Hippocampal formation (tissue), 2 donors: Measurements from ENCODE around the gene TAF1.
"Not testable (repeated sequence)": the region's sequence is repeated elsewhere in the genome, so short reads cannot be mapped to it uniquely, and the experiment has no call there.

Experiments
- DNase-seq, 2 donors: peaks; one replicate each; lab custom pipeline; 2025; lab: John Stamatoyannopoulos, UW

Gene TAF1

DNA sequence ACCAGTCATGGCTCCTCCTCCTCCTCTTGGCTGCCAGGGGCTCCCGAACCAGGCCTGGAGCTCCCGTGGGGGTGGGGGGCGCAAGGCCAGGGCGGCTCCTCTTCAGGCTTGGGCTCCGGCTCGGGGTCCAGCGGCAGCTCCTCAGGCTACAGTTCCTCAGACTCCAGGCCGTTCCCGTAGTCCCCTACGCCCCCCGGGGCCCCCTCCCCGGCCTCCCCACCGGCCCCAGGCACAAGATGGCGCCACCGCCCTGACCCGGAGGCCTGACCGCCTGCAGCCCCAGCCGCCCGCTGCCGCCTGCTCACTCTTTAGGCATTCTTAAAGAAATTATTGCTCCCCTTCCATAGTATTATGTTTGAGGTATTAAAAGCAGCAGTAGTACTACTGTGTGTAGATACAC is 54.5 kb downstream of the TAF1 start:
- no peak for DNase-seq

DNA sequence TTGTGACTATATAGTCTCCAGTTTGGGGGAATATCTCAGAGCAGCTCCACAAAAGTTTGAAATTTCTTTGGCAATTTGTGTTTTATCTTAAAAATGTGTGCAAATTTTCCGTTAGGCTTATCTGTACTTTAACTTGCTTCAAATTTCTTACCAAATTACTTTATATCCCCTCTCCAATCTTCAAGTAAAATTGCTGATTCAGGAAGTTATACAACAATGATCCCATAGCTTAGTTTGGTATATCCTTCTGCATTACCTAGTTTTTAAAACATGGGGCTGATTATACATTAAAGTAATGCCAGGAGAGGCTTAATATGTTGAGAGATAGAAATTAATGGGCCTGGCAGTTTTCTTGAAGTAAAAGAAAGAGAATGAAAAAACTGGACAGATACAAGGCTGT is 66.6 kb downstream of the TAF1 start:
- DNase-seq: no peak

DNA sequence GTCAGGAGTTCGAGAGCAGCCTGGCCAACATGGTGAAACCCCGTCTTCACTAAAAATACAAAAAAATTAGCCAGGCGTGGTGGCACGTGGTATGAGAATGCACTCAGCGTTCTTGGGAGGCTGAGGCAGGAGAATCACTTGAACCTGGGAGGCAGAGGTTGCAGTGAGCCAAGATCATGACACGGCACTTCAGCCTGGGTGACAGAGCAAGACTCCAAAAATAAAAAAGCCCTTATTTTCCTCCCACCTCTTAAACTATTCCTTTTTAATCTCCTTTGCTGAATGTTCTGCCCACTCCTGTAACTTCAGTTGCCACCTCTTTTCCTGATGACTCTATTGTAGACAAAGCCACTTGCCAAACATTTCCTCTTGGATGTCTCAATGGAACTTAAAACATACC is 72.6 kb downstream of the TAF1 start:
- DNase-seq: no peak

DNA sequence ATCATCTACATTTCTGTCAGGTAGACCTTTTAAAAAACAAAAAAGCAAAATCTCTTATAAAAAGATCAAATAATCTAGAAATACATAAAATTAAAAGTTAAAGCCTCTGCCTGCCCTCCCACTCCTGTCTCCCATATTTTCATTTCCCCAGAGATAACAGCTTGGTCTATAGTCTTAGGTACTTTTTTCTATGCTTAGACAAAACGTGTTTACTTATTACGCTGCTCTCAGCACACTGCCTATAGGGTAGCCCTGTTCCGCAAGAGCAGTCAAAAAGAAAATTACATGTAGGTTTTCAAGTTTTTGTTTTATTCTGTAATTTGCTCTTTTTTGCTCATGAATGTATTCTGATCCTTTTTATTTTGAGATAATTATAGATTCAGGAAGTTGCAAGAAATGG is 73.3 kb downstream of the TAF1 start:
- DNase-seq: no peak

DNA sequence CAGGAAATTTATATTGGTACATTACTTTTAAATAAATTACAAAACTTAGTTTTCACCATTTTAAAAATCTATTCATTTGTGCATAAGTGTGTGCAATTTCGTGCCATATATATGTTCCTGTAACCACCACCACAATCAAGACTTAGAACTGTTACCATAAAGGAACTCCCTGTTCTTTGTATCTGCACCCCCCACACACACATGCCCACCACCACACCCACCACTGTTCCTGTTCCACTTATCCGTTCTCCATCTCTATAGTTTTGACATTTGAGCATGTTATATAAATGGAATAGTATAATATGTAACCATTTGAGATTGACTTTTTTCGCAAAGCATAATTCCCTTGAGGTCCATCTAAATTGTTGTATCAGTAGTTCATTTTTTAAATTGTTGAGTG is 73.7 kb downstream of the TAF1 start:
- no peak for DNase-seq

DNA sequence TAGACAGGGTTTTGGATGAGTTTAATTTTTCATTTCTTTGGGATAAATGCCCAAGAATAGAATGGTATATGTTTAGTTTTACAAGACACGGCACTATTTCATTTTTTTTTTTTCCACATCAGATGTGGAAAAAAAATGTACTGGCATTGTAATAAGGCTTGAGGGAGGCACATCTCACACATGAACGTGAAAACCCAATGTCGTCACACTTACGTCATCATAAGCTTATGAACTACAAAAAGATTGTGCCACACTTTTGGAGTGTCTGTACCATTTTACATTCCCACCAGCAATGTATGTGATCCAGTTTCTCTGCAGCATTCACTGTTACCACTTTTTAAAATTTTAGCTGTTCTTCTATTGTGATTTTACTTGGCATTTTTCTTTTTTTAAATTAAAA is 74.2 kb downstream of the TAF1 start:
- no peak for DNase-seq

DNA sequence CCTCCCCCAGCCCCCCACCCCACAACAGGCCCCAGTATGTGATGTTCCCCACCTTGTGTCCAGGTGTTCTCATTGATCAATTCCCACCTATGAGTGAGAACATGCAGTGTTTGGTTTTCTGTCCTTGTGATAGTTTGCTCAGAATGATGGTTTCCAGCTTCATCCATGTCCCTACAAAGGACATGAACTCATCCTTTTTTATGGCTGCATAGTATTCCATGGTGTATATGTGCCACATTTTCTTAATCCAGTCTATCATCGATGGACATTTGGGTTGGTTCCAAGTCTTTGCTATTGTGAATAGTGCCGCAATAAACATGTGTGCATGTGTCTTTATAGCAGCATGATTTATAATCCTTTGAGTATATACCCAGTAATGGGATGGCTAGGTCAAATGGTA is 75.7 kb downstream of the TAF1 start:
- not testable (repeated sequence) for DNase-seq

DNA sequence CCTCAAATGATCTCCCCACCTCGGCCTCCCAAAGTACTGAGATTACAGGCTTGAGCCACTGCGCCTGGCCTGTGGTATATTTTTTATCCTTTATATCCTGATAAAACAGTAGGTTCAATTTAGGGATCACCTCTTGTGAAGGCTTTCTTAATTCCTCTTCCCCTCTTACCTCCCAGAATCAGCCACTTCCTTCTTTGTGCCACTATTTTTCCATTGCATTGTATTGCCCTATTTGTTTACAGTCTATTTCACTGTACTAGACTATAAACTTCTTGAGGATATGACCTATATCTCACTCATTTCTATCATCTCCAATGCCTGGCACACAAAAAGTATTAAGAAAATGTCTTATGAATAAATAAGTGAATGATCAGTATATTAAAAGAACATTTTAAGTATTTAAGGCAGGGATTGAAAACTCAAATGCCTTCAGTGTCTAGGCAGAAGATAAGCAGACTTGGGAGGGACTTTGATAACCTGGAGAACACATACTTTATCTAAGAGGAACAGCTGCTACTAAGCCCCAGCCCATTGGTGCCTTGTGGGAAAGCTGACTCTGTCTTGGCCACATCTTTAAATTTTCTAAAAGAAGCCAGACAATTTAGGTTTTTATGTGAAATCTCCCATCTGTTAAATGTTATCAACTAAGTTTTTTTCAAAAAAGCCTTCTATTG is 84.4 kb downstream of the TAF1 start:
- no peak for DNase-seq

DNA sequence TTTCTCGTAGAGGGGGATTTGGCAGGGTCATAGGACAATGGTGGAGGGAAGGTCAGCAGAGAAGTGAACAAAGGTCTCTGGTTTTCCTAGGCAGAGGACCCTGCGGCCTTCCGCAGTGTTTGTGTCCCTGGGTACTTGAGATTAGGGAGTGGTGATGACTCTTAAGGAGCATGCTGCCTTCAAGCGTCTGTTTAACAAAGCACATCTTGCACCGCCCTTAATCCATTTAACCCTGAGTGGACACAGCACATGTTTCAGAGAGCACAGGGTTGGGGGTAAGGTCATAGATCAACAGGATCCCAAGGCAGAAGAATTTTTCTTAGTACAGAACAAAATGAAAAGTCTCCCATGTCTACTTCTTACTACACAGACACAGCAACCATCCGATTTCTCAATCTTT is 85.4 kb downstream of the TAF1 start:
- not testable (repeated sequence) for DNase-seq

DNA sequence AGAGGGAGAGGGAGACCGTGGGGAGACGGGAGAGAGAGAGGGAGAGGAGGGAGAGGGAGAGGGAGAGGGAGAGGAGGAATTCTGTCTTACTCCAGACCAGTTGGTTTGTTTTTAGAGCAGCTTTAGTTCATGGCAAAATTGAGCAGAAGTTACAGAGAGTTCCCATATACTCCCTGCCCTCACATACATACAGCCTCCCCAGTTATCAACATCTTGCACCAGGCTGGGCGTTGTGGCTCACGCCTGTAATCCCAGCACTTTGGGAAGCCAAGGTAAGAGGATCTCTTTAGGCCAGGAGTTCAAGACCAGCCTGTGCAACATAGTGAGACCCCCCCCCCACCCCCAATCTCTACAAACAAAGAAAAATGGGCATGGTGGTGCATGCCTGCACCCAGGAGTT is 86.9 kb downstream of the TAF1 start:
- no peak for DNase-seq

DNA sequence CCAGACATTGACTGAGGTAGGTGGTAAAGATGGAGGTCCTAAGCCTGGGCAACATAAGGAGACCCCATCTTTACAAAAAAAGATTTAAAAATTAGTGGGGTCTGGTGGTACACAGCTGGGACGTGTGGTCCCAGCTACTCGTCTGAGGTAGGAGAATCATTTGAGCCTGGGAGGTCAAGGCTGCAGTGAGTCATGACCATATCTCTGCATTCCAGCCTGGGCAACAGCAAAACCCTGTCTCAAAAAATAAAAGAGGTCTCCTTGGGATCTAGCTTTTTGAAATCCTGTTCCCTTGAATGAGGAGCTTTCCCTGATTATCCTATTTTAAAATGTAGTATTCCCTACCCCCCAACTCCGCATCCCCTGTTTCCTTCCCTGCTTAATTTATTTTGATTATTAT is 88.1 kb downstream of the TAF1 start:
- DNase-seq: no peak

DNA sequence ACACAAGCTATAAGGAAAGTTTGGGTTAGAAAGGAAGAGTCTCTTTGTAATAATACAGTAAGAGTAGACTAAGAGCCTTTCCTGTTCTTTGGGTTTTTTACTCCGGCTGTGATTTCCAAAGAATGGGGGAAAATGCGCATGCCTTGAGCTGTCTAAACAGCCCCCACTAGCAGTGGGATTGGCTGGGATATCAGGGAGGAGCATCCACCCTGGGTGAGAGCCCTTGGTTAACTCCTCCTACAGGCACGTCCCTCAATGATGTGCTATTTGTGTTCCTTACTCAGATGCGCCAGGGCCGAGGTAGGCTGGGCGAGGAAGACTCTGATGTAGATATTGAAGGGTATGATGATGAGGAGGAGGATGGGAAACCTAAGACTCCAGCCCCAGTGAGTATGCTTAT is 92.7 kb downstream of the TAF1 start:
- no peak for DNase-seq

DNA sequence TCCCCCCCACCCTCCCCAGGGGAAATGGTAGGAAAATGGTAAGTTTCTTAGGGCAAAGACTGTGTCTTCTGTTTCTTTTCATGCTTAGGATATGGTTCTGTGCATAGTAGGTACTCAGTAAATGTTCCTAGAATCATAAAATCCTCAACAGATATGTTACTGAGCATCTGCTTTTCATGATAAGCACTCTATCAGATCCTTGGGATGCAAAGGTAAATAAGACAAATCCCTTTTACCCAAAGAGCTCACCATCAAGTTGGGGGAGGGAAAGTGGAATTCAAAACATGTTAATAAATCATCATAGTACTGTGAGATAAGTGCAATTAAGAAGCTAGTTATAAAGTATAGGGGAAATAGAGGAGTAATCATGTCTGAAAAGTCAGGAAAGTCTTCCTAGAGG is 98.8 kb downstream of the TAF1 start:
- no peak for DNase-seq

DNA sequence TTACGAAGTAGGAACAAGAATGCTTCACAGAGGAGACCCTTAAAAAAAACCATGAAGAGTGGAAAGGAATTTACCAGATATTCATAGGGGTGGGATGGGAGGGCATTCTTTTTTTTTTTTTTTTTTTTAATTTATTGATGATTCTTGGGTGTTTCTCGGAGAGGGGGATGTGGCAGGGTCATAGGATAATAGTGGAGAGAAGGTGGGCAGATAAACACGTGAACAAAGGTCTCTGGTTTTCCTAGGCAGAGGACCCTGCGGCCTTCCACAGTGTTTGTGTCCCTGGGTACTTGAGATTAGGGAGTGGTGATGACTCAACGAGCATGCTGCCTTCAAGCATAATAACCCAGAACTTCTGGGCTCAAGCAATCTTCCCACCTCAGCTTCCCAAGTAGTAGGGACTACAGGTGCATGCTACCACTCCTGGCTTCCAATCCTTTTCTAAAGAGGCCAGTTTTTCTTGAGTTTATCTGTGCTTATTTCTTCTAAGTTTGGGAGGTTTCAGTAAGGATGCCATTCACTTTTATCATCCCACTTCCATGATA is 100.9 kb downstream of the TAF1 start:
- no peak for DNase-seq

DNA sequence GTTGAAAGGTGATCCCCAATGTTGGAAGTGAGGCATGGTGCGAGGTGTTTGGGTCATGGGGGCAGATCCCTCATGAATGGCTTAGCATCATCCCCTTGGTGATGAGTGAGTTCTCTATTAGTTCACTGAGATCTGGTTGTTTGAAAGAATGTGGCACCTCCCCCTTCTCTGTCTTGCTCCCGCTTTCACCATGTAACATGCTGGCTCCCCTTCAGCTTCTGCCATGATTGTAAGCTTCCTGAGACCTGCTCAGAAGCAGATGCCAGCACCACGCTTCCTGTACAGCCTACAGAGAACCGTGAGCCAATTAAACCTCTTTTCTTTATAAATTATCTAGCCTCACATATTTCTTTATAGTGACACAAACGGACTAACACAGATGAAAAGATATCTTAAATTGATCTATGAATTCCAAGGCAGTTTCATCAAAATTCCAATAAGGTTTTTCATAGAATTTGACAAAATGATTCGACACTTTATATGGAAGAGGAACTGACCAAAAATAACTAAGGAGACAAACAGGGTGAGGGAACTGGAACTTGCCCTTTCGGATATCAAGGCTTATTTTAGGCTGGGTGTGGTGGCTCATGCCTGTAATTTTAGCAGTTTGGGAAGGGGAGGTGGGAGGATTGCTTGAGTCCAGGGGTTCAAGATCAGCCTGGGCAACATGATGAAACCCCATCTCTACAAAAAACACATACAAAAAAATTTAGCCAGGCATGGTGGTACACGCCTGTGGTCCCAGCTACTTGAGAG is 109.8 kb downstream of the TAF1 start:
- no peak for DNase-seq

DNA sequence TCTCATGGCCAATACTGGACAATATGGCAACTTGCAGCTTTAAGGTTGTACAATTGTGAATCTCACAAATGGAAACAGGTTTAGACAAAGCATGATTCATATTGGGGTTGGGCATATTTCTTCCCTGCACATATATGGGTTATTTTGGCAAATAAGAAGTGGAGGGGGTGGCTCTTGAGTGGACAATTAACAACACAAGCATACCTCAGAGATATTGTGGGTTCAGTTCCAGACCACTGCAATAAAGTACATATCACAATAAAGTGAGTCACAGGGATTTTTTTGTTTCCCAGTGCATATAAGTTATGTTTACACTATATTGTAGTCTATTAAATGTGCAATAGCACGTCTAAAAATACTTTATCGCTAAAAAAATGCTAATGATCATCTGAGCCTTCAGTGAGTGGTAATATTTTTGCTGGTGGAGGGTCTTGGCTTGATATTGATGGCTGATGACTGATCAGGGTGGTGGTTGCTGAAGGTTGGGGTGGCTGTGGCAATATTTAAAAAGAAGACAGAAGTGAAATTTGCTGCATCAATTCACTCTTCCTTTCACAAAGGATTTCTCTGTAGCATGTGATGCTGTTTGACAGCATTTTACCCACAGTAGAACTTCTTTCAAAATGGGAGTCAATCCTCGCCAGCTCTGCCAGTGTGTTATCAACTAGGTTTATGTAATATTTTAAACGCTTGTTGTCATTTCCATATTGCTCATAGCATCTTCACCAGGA is 116.2 kb downstream of the TAF1 start:
- DNase-seq: no peak

DNA sequence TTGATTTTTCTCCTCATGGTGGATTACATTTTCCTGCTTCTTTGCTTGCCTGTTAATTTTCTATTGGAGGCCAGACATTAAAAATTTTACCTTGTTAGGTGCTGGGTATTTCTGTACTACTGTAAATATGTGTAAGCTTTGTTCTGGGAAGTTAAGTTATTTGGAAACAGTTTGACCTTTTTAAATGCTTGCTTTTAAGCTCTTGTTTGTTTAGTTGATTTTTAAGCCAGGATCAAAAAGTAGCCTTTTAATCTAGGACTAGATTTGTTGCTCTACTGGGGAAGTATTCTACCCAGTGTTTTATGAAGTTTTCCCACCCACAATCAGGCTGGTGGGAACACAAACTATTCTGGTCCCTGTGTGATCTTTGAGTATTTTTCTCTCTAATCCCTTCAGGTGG is 121.7 kb downstream of the TAF1 start:
- DNase-seq: no peak

DNA sequence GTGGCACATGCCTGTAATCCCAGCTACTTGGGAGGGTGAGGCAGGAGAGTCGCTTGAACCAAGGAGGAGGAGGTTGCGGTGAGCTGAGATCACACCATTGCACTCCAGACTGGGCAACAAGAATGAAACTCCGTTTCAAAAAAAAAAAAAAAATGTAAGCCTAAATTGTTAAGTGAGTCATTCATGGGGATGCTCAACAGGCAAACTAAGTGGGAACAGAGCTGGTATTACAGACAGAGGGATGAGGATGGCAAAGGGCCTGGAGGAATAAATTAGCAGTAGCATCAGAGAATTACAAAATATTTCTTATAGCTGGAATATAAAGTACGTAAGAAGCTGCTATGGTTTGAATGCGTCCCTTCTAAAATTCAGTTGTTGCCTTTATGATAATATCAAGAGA is 123.4 kb downstream of the TAF1 start:
- no peak for DNase-seq

DNA sequence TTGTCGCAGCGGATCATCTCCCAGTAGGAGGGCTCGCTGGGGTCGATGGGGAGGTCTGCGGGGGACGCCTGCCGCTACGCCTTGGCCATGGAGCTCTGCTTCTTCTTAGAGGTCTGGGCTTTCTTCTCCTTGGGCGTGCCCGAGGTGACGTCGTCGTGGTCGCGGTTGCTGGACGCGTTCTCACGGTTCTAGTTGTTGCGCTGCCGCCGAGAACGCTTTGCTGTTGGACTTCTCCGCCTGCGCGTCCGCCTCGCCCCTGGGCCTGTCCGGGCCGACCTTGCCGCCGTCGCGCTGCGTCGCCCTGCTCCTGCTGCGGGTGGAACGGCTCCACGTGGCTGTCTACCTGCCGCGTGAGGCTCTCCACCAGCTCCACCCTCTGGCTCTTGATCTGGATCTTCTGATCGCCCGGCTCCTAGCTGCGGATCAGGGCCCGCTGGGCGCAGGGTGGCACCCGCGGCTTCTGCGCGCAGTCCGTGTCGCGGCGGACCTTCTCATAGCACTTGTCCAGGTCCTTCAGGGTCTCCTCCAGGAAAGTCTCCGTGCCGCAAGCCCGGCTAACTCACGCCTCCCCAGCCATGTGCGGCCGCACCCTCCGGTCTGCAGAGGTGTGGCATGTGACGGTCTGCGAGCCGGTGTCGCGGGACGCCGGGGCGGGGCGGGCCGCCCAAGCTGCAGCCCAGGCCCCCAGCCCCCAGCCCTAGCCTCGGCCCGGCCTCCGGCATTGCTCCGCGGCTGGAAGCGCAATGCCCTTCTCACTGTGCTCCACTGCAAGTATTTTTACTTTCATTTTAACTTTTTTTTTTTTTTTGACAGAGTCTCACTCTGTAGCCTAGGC is 126.3 kb downstream of the TAF1 start:
- no peak for DNase-seq

DNA sequence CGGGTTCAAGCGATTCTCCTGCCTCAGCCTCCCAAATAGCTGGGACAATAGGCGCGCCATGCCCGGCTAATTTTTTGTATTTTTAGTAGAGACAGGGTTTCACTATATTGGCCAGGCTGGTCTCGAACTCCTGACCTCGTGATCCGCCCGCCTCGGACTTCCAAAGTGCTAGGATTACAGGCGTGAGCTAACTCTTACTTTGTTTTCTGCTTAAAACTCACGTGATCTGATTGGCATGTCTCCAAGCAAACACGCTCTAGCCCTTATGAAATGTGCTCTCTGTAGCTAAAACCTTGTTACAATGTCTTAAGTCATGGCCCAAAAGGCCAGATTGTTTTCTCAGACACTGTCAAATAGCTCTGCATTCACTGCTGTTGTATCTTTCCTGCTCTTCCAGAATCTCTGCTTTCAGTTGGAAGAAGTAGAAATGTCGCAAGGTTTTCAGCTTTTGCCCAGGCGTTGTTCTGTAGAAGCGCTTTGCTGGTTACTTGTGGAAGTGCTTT is 127.0 kb downstream of the TAF1 start:
- DNase-seq: no peak

DNA sequence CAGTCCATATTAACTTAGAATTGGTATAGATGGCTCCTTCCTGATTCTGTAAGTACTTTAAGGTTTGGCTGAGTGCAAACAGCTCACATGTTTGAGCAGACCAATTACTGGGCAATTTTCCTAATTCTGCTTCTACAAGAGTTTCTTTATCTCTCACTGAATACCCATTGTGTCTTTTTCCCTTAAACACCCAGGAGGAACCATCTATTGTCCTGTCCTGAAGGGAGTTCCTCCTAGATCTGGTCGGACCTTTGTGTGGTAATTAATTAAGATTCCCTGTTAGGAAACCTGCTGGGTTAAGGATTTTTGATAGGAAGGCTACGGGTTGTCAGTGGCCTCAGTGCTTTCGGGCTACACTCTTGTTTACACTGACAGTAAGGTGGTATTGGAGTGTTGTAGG is 129.8 kb downstream of the TAF1 start:
- not testable (repeated sequence) for DNase-seq

DNA sequence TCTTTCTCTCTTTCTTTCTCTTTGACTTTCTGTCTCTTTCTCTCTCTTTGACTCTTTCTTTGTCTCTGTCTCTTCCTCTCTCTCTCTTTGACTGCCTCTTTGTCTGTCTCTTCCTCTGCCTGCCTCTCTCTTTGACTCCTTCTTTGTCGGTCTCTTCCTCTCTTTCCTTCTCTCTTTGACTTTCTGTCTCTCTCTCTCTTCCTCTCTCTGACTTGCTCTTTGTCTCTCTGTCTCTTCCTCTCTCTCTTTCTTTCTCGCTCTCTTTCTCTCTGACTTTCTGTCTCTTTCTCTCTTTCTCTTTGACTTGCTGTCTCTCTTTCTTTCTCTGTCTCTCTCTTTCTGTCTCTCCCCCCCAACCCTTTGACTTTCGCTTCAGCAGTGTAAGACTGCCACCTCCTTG is 130.3 kb downstream of the TAF1 start:
- no peak for DNase-seq
